Measurements from ENCODE around the gene PRPF19. TPM values are rescaled to one million over a fixed set of nuclear protein-coding genes. Genes with fewer than 3 reads are reported as not detected.

Gene PRPF19
- total and polyA plus RNA-seq, 2 of the 8 experiments (the other 6 are each of a cell fraction or from before 2014, with no cell fraction given): 107 to 141 TPM

- TF ChIP-seq MAFK (IDR thresholded peaks at IDR 0.05; ENCODE audit: low read depth, low read length): no peak
- TF ChIP-seq KDM5A (IDR thresholded peaks at IDR 0.05; ENCODE audit: low read length): no peak
These were observed 12.9 kb upstream of the PRPF19 start (continued) for GRCh38 chr11:60919320-60919719.
